ENCODE data around the gene FBXO34.

FBXO34 gene

DNA sequence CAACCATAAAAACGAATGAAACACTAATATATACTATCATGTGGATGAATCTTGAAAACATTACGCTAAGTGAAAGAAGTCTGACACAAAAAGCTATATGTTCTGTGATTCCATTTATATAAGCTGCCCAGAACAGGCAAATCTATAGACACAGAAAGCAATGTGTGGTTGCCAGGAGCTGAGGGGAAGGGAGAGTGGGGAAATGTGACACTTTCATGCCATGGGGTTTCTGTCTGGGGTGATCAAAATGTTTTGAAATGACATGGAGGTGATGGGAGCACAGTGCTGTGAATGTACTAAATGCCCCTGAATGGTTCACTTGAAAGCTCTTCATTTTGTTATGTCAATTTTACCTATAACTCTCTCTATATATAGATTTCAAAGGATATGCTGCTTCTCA is 110.3 kb downstream of the FBXO34 start:
- TF ChIP-seq, protein P1, sequence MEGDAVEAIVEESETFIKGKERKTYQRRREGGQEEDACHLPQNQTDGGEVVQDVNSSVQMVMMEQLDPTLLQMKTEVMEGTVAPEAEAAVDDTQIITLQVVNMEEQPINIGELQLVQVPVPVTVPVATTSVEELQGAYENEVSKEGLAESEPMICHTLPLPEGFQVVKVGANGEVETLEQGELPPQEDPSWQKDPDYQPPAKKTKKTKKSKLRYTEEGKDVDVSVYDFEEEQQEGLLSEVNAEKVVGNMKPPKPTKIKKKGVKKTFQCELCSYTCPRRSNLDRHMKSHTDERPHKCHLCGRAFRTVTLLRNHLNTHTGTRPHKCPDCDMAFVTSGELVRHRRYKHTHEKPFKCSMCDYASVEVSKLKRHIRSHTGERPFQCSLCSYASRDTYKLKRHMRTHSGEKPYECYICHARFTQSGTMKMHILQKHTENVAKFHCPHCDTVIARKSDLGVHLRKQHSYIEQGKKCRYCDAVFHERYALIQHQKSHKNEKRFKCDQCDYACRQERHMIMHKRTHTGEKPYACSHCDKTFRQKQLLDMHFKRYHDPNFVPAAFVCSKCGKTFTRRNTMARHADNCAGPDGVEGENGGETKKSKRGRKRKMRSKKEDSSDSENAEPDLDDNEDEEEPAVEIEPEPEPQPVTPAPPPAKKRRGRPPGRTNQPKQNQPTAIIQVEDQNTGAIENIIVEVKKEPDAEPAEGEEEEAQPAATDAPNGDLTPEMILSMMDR (IDR thresholded peaks at IDR 0.05): no peak

DNA sequence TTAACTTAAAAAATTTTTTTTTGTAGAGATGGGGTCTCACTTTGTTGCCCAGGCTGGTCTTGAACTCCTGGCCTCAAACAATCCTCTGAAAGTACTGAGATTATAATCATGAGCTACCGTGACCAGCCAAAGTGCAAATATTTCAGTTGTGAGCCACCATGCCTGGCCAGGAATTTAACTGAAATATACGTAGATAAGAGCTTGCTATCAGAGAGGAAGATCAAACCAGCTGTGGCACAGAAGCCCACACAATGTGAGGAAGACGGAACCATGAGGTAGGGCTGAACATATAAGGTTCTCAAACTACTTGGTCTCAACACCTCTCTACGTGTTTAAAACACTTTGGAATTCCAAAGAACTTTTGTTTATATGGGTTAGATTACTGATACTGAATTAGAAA is 111.3 kb downstream of the FBXO34 start:
- TF ChIP-seq, protein P1 (IDR thresholded peaks at IDR 0.05): no peak

DNA sequence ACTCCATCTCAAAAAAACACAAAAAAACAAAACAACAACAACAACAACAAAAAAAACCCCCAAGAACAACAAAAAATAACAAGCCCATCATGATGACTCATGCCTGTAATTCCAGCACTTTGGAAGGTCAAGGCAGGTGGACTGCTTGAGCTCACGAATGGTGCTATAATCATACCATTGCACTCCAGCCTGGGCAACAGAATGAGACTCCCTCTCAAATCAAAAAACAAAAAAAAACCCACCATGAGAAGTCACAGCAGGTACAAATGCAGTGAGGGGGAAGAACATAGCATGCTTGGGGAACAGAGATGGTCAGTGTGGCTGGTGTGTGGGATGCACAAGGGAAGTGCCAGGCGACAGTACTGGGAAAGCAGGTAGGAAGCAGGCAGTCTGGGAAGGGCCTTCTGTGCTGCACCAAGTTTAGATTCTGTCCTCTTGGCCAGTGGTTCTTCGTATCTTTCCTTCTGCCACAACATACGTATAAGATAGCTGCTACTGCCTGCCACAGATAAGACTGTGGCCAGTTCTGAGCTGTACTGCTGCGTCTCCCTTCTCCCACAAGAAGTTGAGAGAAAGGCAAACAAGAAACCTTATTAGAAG is 112.4 kb downstream of the FBXO34 start:
- TF ChIP-seq, protein P1 (IDR thresholded peaks at IDR 0.05): no peak

DNA sequence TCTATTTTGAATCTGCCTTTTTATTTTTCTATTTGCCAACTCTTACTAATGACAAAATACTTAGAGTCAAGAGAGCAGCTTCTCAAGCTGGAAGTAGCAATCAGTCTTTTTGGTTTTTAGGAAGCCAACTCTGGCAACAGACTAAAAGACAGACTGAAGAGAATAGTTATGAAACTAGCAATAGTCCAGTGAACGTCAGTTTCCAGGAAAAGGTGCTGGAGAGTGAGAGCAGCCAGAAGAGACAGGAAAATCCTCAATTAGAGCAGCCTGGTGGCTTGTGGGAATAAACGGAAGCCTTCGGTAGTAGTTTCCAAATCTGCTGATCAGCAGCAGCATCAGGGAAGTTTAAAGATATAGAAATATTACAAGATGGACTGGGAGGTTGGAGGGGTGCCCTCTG is 113.3 kb downstream of the FBXO34 start:
- TF ChIP-seq, protein P1 (IDR thresholded peaks at IDR 0.05): no peak

DNA sequence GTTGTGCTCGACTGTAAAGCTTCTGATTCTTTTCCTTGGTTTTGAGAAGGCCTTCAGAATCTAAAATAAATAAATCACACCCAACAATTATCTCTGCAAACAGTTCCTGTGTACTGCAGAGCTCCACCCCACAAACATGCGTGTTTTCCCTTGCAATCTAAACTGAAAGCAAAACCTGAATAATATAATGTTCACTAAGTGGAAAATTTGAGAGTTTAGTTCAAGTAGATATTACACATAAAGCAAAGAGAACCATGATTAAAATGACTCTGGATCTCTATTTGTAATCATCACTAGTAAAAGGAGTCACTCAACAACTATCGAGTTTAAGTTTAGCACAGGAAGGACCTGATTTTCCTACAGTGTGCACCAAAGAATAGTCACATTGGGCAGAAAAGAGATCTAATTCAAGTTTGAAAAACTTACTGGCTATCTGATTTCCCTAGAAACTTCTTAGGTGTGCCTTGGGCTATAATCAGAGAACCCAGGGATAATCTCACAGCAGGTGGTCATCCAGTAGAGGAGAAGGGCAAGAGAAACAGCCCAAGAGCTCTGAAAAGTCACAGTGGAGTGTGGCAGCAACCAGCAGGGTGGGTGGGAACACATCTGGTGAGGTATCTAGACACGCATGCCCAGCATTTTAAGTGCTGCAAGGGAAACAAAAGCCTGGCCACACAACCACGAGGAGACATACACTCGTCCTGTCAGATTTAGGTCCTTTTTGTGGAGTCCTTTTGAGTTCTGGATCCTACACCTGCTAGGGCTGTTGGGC is 115.0 kb downstream of the FBXO34 start:
- TF ChIP-seq, protein P1 (IDR thresholded peaks at IDR 0.05): no peak

DNA sequence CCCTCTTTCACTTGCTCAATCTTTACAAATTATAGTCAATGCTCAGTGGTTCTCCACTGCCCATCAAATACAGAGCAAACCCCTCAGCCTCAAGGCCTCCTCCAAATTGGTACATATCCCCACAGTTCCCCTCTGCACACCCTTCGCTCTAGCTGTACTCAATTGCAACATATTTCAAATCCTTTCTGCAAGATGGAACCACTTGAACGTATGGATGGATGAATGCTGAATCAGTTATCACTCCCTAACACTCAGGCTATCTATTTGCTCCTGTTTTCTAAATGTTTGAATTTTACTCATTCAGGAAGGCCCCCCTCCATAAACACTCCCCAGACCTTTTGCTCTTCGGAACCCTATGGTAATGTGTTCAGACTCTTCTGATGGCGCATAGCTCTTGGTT is 115.9 kb downstream of the FBXO34 start:
- TF ChIP-seq, protein P1 (IDR thresholded peaks at IDR 0.05): no peak

DNA sequence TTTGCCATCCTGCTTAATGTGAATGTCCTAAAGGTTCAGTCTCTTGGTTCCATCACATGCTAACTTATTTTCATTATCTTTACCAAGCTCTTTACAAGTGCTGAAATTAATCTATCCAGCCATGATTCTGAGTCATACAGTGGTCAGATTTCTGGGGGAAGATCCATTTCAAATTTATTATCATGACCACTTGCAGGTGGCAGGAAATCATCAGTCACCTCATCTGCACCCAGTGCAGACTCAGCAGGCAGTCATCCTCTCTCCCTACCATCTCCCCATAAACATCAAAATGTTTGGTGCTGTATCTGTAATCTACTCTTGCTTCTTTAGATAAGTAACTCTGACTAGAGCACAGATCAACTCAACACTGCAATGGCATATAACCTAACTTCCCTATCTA is 116.9 kb downstream of the FBXO34 start:
- TF ChIP-seq, protein P1 (IDR thresholded peaks at IDR 0.05): no peak

All from LNCAP (cell line).